HG03103 (cell line): Measurements from ENCODE around the gene NR1I3.
"Not testable (repeated sequence)": the region's sequence is repeated elsewhere in the genome, so short reads cannot be mapped to it uniquely, and the experiment has no call there.

Source experiments
- ATAC-seq: cut with Tn5 transposase; IDR thresholded peaks from one replicate; pipeline ENCODE4 v1.9.1; 2021; ENCODE audit warnings: low read depth; ENCODE audit not compliant: unreplicated experiment

Gene NR1I3

GRCh38 chr1:161251579-161251978, 13.6 kb upstream of the NR1I3 start:
- no peak for ATAC-seq

GRCh38 chr1:161250829-161251228, 12.8 kb upstream of the NR1I3 start:
- ATAC-seq: no peak

GRCh38 chr1:161250100-161250499, 12.1 kb upstream of the NR1I3 start:
- not testable (repeated sequence) for ATAC-seq

GRCh38 chr1:161244888-161245287, 6.9 kb upstream of the NR1I3 start:
- ATAC-seq: no peak

GRCh38 chr1:161242313-161242712, 4.3 kb upstream of the NR1I3 start:
- no peak for ATAC-seq

GRCh38 chr1:161241682-161242081, 3.7 kb upstream of the NR1I3 start:
- ATAC-seq: no peak

GRCh38 chr1:161235957-161236775, 1.8 kb downstream of the NR1I3 start:
- ATAC-seq: no peak

GRCh38 chr1:161233102-161233501, 4.9 kb downstream of the NR1I3 start:
- ATAC-seq: no peak

GRCh38 chr1:161230762-161231161, 7.2 kb downstream of the NR1I3 start:
- no peak for ATAC-seq

GRCh38 chr1:161229896-161230295, 8.1 kb downstream of the NR1I3 start:
- ATAC-seq: no peak

GRCh38 chr1:161228032-161228431, 10.0 kb downstream of the NR1I3 start:
- ATAC-seq: no peak

- ATAC-seq: peak; percentile 34
Observed at GRCh38 chr1:161227196-161227871, 10.7 kb downstream of the NR1I3 start.

GRCh38 chr1:161226759-161227158, 11.2 kb downstream of the NR1I3 start:
- ATAC-seq: no peak

GRCh38 chr1:161226320-161226711, 11.7 kb downstream of the NR1I3 start:
- ATAC-seq: no peak

- ATAC-seq: peak; percentile 93
Observed at GRCh38 chr1:161225534-161226319, 12.3 kb downstream of the NR1I3 start, which contains the start of gene TOMM40L. TOMM40L (plus strand) TSS chr1:161226060; CDS start chr1:161226490, 430 bp downstream.

GRCh38 chr1:161225178-161225533, 12.8 kb downstream of the NR1I3 start:
- ATAC-seq: no peak

GRCh38 chr1:161224695-161225087, 13.3 kb downstream of the NR1I3 start:
- not testable (repeated sequence) for ATAC-seq

- no peak for ATAC-seq
Observed at GRCh38 chr1:161223805-161224694, 14.0 kb downstream of the NR1I3 start.

GRCh38 chr1:161222175-161223019, 15.6 kb downstream of the NR1I3 start:
- no peak for ATAC-seq
